NCI-H146 treated with DMSO at 0.1 percent for 48 hours (cell line): ENCODE data around the gene SLC22A15.
"Not testable (repeated sequence)": the region's sequence is repeated elsewhere in the genome, so short reads cannot be mapped to it uniquely, and the experiment has no call there.

Experiments used
- DNase-seq: peaks from one replicate; lab custom pipeline; 2025; ENCODE audit not compliant: unreplicated experiment; lab: John Stamatoyannopoulos, UW

SLC22A15 gene

GRCh38 chr1:116031302-116031835 lies 55.1 kb downstream of the SLC22A15 start:
- DNase-seq: no peak

- peak; percentile 39 for DNase-seq
Observed at GRCh38 chr1:116033322-116033721, 57.0 kb downstream of the SLC22A15 start.

- DNase-seq: no peak
Observed at GRCh38 chr1:116036255-116036654, 59.9 kb downstream of the SLC22A15 start.

GRCh38 chr1:116038679-116039078 lies 62.4 kb downstream of the SLC22A15 start:
- no peak for DNase-seq

GRCh38 chr1:116044071-116044470 lies 67.8 kb downstream of the SLC22A15 start:
- DNase-seq: no peak

- not testable (repeated sequence) for DNase-seq
Observed at GRCh38 chr1:116046933-116047332, 70.6 kb downstream of the SLC22A15 start.

GRCh38 chr1:116051896-116052295 lies 75.6 kb downstream of the SLC22A15 start:
- not testable (repeated sequence) for DNase-seq

- DNase-seq: no peak
Observed at GRCh38 chr1:116062201-116062600, 85.9 kb downstream of the SLC22A15 start.

- DNase-seq: no peak
Observed at GRCh38 chr1:116064616-116065015, 88.3 kb downstream of the SLC22A15 start.

- DNase-seq: no peak
Observed at GRCh38 chr1:116066868-116067565, 90.7 kb downstream of the SLC22A15 start.

- DNase-seq: no peak
Observed at GRCh38 chr1:116067566-116067890, 91.2 kb downstream of the SLC22A15 start.

- no peak for DNase-seq
Observed at GRCh38 chr1:116075575-116075974, 99.3 kb downstream of the SLC22A15 start.

GRCh38 chr1:116075990-116076389 lies 99.7 kb downstream of the SLC22A15 start:
- DNase-seq: no peak

- DNase-seq: no peak
Observed at GRCh38 chr1:116076831-116077230, 100.5 kb downstream of the SLC22A15 start.

GRCh38 chr1:116078699-116079223 lies 102.4 kb downstream of the SLC22A15 start:
- DNase-seq: no peak

- DNase-seq: no peak
Observed at GRCh38 chr1:116087628-116088027, 111.3 kb downstream of the SLC22A15 start.

- DNase-seq: no peak
Observed at GRCh38 chr1:116089870-116090269, 113.6 kb downstream of the SLC22A15 start.

GRCh38 chr1:116091083-116091482 lies 114.8 kb downstream of the SLC22A15 start:
- DNase-seq: no peak

GRCh38 chr1:116092752-116093489 lies 116.6 kb downstream of the SLC22A15 start:
- DNase-seq: no peak

GRCh38 chr1:116095027-116095426 lies 118.7 kb downstream of the SLC22A15 start:
- no peak for DNase-seq

- DNase-seq: no peak
Observed at GRCh38 chr1:116096013-116096618, 119.8 kb downstream of the SLC22A15 start.

- DNase-seq: no peak
Observed at GRCh38 chr1:116097626-116098025, 121.3 kb downstream of the SLC22A15 start.
